ENCODE data around the gene CCDC24.

The CCDC24 gene

GRCh38 chr1:44040418-44040817 lies 49.0 kb downstream of the CCDC24 start:
- no peak for DNase-seq (ENCODE audit: low read depth, low spot score)

- DNase-seq (ENCODE audit: low read depth, low spot score): no peak
Observed at GRCh38 chr1:44040846-44041245, 49.4 kb downstream of the CCDC24 start.

GRCh38 chr1:44043176-44044070 lies 52.0 kb downstream of the CCDC24 start:
- no peak for DNase-seq (ENCODE audit: low read depth, low spot score)

- no peak for DNase-seq (ENCODE audit: low read depth, low spot score)
Observed at GRCh38 chr1:44044071-44044801, 52.8 kb downstream of the CCDC24 start.

DNA sequence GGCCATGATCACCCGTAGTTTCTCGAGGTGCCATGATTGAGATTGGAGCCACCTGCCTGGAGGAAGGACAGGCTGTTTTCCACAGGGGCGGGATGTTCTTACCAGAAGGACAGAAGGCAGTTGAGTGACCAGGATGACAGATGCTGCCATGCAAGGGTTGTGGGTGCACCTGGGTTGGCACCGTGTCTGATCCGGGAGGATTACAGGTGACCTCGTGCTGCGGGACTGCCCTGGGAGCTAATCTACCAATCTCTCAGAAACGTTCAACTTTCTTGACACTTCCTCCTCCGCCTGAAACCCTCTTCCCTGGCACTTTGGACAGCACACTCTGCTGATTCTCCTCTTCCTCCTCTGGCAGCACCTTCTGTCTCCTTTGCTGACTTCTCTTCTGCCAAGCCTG lies 53.7 kb downstream of the CCDC24 start:
- DNase-seq (ENCODE audit: low read depth, low spot score): no peak
